H1 (cell line): ENCODE data around the gene SBNO1. TPM values are rescaled to one million over a fixed set of nuclear protein-coding genes. Genes with fewer than 3 reads are reported as not detected.

Source experiments
- CTCF ChIA-PET: fragments of 300-600 bp; sonication (Branson Sonifier 250); formaldehyde crosslinking; loops from one replicate; lab custom pipeline; 2021; ENCODE audit not compliant: partially characterized antibody; lab: Charles Lee
- POLR2A ChIA-PET: fragments of 300-600 bp; sonication (Branson Sonifier 250); formaldehyde crosslinking; loops from one replicate; lab custom pipeline; 2021; ENCODE audit warnings: inconsistent platforms; ENCODE audit not compliant: partially characterized antibody; lab: Charles Lee
- DNase-seq, 2 experiments: peaks; one replicate each; pipeline versions ENCODE4 v3.0.0 to v3.0.0-alpha.2; 2010 to 2022; ENCODE audit warnings: low spot score in 2 of 2, low read depth in 1 of 2, mixed read lengths in 1 of 2
- FAIRE-seq: peaks from 2 replicates; lab custom pipeline; 2011; peaks lifted over from hg19 to GRCh38; lab: Jason Lieb, UNC
- H2AFZ ChIP-seq: 2 replicates; pipeline ENCODE4 v1.8.1; 2012; ENCODE audit warnings: low read length, inconsistent platforms
- H2AK5ac ChIP-seq: 2 replicates; pipeline ENCODE4 v1.6.1; 2013; ENCODE audit warnings: low read depth, low read length
- H2BK120ac ChIP-seq: replicated peaks from 2 replicates; pipeline ENCODE3; 2013; ENCODE audit warnings: low read depth, low read length, inconsistent platforms
- H2BK12ac ChIP-seq: 2 replicates; pipeline ENCODE4 v1.6.1; 2013; ENCODE audit warnings: low read depth, low read length
- H2BK15ac ChIP-seq: 2 replicates; pipeline ENCODE4 v1.6.1; 2013; ENCODE audit warnings: low read length
- H2BK20ac ChIP-seq: 2 replicates; pipeline ENCODE4 v1.6.1; 2013; ENCODE audit warnings: low read length
- H2BK5ac ChIP-seq: 2 replicates; pipeline ENCODE4 v1.6.1; 2013; ENCODE audit warnings: low read depth, low read length
- H3K14ac ChIP-seq: 2 replicates; pipeline ENCODE4 v1.6.1; 2013; ENCODE audit warnings: inconsistent platforms; ENCODE audit not compliant: insufficient read length
- H3K18ac ChIP-seq: 2 replicates; pipeline ENCODE4 v1.6.1; 2013; ENCODE audit warnings: low read length; ENCODE audit errors: extremely low read depth
- H3K23ac ChIP-seq: 2 replicates; pipeline ENCODE4 v1.6.1; 2013; ENCODE audit warnings: inconsistent platforms; ENCODE audit not compliant: insufficient read length
- H3K23me2 ChIP-seq: 2 replicates; pipeline ENCODE4 v1.6.1; 2013; ENCODE audit warnings: low read depth, low read length
- H3K27ac ChIP-seq: 2 replicates; pipeline ENCODE4 v1.6.1; 2011; ENCODE audit warnings: low read depth, low read length, inconsistent platforms
- H3K27me3 ChIP-seq, 4 experiments: replicated peaks in 1 of 4; 1 replicate in 1 of 4; 2 replicates in 3 of 4; pipeline versions ENCODE4 v1.6.1 to v1.8.1; 2011 to 2013; ENCODE audit warnings: low read length in 3 of 4, mild to moderate bottlenecking in 3 of 4, inconsistent platforms in 2 of 4, mixed read lengths in 2 of 4, moderate library complexity in 1 of 4; ENCODE audit not compliant: control insufficient read depth in 3 of 4, insufficient read depth in 3 of 4; ENCODE audit errors: extremely low read depth in 1 of 4
- H3K36me3 ChIP-seq, 4 experiments: 2 replicates each; pipeline versions ENCODE4 v1.6.1 to v1.8.1; 2011 to 2013; ENCODE audit warnings: mild to moderate bottlenecking in 4 of 4, low read length in 3 of 4, moderate library complexity in 2 of 4, control low read depth in 1 of 4, inconsistent platforms in 1 of 4; ENCODE audit not compliant: insufficient read depth in 4 of 4, control insufficient read depth in 2 of 4
- H3K4ac ChIP-seq: replicated peaks from 2 replicates; pipeline ENCODE3; 2013; ENCODE audit warnings: low read length, low read depth, mixed read lengths, inconsistent platforms; ENCODE audit not compliant: insufficient read length
- H3K4me1 ChIP-seq, 4 experiments: replicated peaks in 1 of 4; 1 replicate in 1 of 4; 2 replicates in 3 of 4; pipeline versions ENCODE4 v1.6.1 to v1.8.1; 2011 to 2013; ENCODE audit warnings: low read length in 3 of 4, inconsistent platforms in 2 of 4, mixed read lengths in 1 of 4; ENCODE audit not compliant: insufficient read depth in 4 of 4, control insufficient read depth in 3 of 4
- H3K4me2 ChIP-seq, 2 experiments: 2 replicates each; pipeline versions ENCODE4 v1.6.1 to v1.8.1; 2011 to 2013; ENCODE audit warnings: low read depth in 2 of 2, low read length in 2 of 2, control low read depth in 1 of 2, inconsistent platforms in 1 of 2, mild to moderate bottlenecking in 1 of 2; ENCODE audit not compliant: insufficient read depth in 1 of 2
- H3K4me3 ChIP-seq, 4 experiments: fragments of 200-600, 300-600 bp in 1 of 4; sonication (generic), shearing (Covaris generic), sonication (Bioruptor Twin) in 1 of 4; 2 replicates each; pipeline versions ENCODE4 v1.5.1 to v1.8.1; 2011 to 2016; ENCODE audit warnings: low read length in 4 of 4, low read depth in 3 of 4, control low read depth in 2 of 4, inconsistent platforms in 2 of 4, mild to moderate bottlenecking in 2 of 4, mixed read lengths in 1 of 4, moderate library complexity in 1 of 4; ENCODE audit not compliant: insufficient read depth in 2 of 4; ENCODE audit errors: extremely low read depth in 1 of 4
- H3K56ac ChIP-seq: replicated peaks from 2 replicates; pipeline ENCODE3; 2013; ENCODE audit warnings: low read depth, mild to moderate bottlenecking, mixed read lengths, low read length, inconsistent platforms; ENCODE audit not compliant: insufficient read length
- H3K79me1 ChIP-seq: 2 replicates; pipeline ENCODE4 v1.6.1; 2013; ENCODE audit warnings: low read depth, low read length, control low read depth
- H3K79me2 ChIP-seq, 2 experiments: 2 replicates each; pipeline versions ENCODE4 v1.6.1 to v1.8.1; 2012 to 2013; ENCODE audit warnings: low read length in 2 of 2, mild to moderate bottlenecking in 2 of 2, inconsistent platforms in 1 of 2; ENCODE audit not compliant: insufficient read depth in 2 of 2, control insufficient read depth in 1 of 2
- H3K9ac ChIP-seq, 4 experiments: replicated peaks in 1 of 4; 1 replicate in 1 of 4; 2 replicates in 3 of 4; pipeline versions ENCODE4 v1.6.1 to v1.8.1; 2011 to 2013; ENCODE audit warnings: low read depth in 3 of 4, low read length in 3 of 4, control low read depth in 2 of 4, mild to moderate bottlenecking in 2 of 4, moderate library complexity in 2 of 4, inconsistent platforms in 1 of 4; ENCODE audit errors: extremely low read depth in 1 of 4
- H3K9me3 ChIP-seq, 2 experiments: 2 replicates each; pipeline versions ENCODE4 v1.6.1 to v1.8.1; 2012 to 2013; ENCODE audit warnings: mild to moderate bottlenecking in 2 of 2, moderate library complexity in 2 of 2, control low read depth in 1 of 2, inconsistent platforms in 1 of 2, low read depth in 1 of 2, low read length in 1 of 2, mixed read lengths in 1 of 2; ENCODE audit not compliant: insufficient read depth in 2 of 2
- H4K20me1 ChIP-seq, 2 experiments: replicated peaks in 1 of 2; 2 replicates each; pipeline versions ENCODE3 to v1.8.1; 2011 to 2013; ENCODE audit warnings: inconsistent platforms in 2 of 2, low read length in 2 of 2, mild to moderate bottlenecking in 1 of 2; ENCODE audit not compliant: insufficient read depth in 2 of 2, control insufficient read depth in 1 of 2
- H4K5ac ChIP-seq: 2 replicates; pipeline ENCODE4 v1.6.1; 2013; ENCODE audit warnings: low read length, low read depth, mixed read lengths, inconsistent platforms; ENCODE audit not compliant: insufficient read length
- H4K8ac ChIP-seq: 2 replicates; pipeline ENCODE4 v1.8.0; 2013; ENCODE audit warnings: mild to moderate bottlenecking, moderate library complexity, low read length, inconsistent platforms; ENCODE audit not compliant: insufficient read depth; ENCODE audit errors: extremely low read depth
- H4K91ac ChIP-seq: replicated peaks from 2 replicates; pipeline ENCODE3; 2013; ENCODE audit warnings: low read length, mixed read lengths, inconsistent platforms; ENCODE audit not compliant: insufficient read length
- ATF3 ChIP-seq: IDR thresholded peaks from 2 replicates; pipeline ENCODE4 v1.6.1; 2011; ENCODE audit warnings: low read depth, mild to moderate bottlenecking, low read length; ENCODE audit not compliant: insufficient read depth
- BACH1 ChIP-seq: IDR thresholded peaks from 2 replicates; pipeline ENCODE4 v1.6.1; 2012; ENCODE audit warnings: low read length, improper control_type of control experiment
- CBX8 ChIP-seq: fragments of 300-800, 300-1000 bp; sonication (generic); IDR thresholded peaks from 2 replicates; pipeline ENCODE4 v1.7.1; 2016; ENCODE audit warnings: low read depth, low read length, borderline replicate concordance
- EGR1 ChIP-seq: IDR thresholded peaks from 2 replicates; pipeline ENCODE4 v1.6.1; 2011; ENCODE audit warnings: low read depth, low read length, borderline replicate concordance
- FOSL1 ChIP-seq: IDR thresholded peaks from 2 replicates; pipeline ENCODE4 v1.6.1; 2011; ENCODE audit warnings: mild to moderate bottlenecking, low read depth, low read length, moderate library complexity; ENCODE audit not compliant: insufficient read depth
- JUND ChIP-seq: IDR thresholded peaks from 2 replicates; pipeline ENCODE4 v1.6.1; 2011; ENCODE audit warnings: mild to moderate bottlenecking, improper control_type of control experiment, low read length
- POLR2A ChIP-seq, 2 experiments: IDR thresholded peaks; 1 replicate in 1 of 2; 2 replicates in 1 of 2; pipeline ENCODE4 v1.6.1; 2011; ENCODE audit warnings: low read depth in 2 of 2, low read length in 2 of 2, mild to moderate bottlenecking in 2 of 2; ENCODE audit errors: control extremely low read depth in 1 of 2
- RXRA ChIP-seq: IDR thresholded peaks from 2 replicates; pipeline ENCODE4 v1.6.1; 2011; ENCODE audit warnings: low read depth, mild to moderate bottlenecking, low read length, moderate library complexity; ENCODE audit not compliant: insufficient read depth
- SAP30 ChIP-seq: fragments of 300-600 bp; sonication (generic); IDR thresholded peaks from 2 replicates; pipeline ENCODE4 v1.7.1; 2012; ENCODE audit warnings: low read length, moderate library complexity, mild to moderate bottlenecking, inconsistent platforms; ENCODE audit not compliant: insufficient read depth, insufficient replicate concordance
- WGBS, 2 experiments: shearing (Covaris generic) in 1 of 2; methylation state at CpG; one replicate each; pipeline versions ENCODE4 v1.1.6 to v1.1.7; 2013 to 2015; ENCODE audit warnings: low lambda C conversion rate in 2 of 2, mixed read lengths in 2 of 2, inconsistent platforms in 1 of 2, low coverage in 1 of 2, missing lambda C conversion rate in 1 of 2; ENCODE audit not compliant: insufficient replicate concordance in 2 of 2, insufficient coverage in 1 of 2, insufficient read length in 1 of 2; ENCODE audit errors: extremely low coverage in 1 of 2, missing lambda C conversion rate in 1 of 2; 5-methylcytosine and 5-hydroxymethylcytosine counted together
- polyA plus RNA-seq, 7 experiments: library from polyadenylated mRNA; depleted of rRNA in 3 of 7; stranded (reverse) in 5 of 7; unstranded in 2 of 7; fragments of >200 nt in 5 of 7; fragments of 200-250 nt in 2 of 7; gene quantifications; 1 replicate in 5 of 7; 2 replicates in 1 of 7; 4 replicates in 1 of 7; pipeline versions ENCODE4 v1.2.1 to v1.2.3, GENCODE V29; 2011 to 2013; ENCODE audit warnings: missing spikeins in 2 of 7, mixed read lengths in 2 of 7
- total RNA-seq: library from RNA; stranded (reverse); fragmentation: NEBNext Ultra II Directional; extraction: Animal tissue kit (Norgen Biotek cat#: 25700); gene quantifications from 2 replicates; pipeline ENCODE4 v1.2.1, GENCODE V29; 2021

SBNO1 gene
- total and polyA plus RNA-seq, 2 of the 8 experiments (the other 6 are each of a cell fraction or from before 2014, with no cell fraction given): 6.7 to 57.7 TPM

GRCh38 chr12:123356159-123356670 is 8.4 kb downstream of the SBNO1 start:
- CTCF ChIA-PET: interaction anchor here (0.7 to 1.5 kb wide), 3 partner anchors 9 to 227 kb away, joined by 3 to 4 read pairs (median 4); no protein-coding TSS in a partner anchor
- H4K5ac ChIP-seq: no peak overlapping the region
- no peak overlapping the region for H3K4ac ChIP-seq
- H2AFZ ChIP-seq: no peak overlapping the region
- no peak overlapping the region for H2AK5ac ChIP-seq
- FAIRE-seq: no peak
- H3K56ac ChIP-seq: no peak overlapping the region
- peaks cover 6 to 12% of the 10 kb centered on the region in 2 experiments for H4K20me1 ChIP-seq
- H3K79me2 ChIP-seq: peaks cover 49 to 99% of the 10 kb centered on the region in 2 experiments
- no peaks in the 10 kb centered on the region for H3K23me2 ChIP-seq
- H3K4me2 ChIP-seq: no peak overlapping the region
- H3K14ac ChIP-seq: no peak overlapping the region
- no peaks in the 10 kb centered on the region for H3K27me3 ChIP-seq
- H3K27ac ChIP-seq: no peak overlapping the region
- POLR2A ChIA-PET: interaction anchor here (0.5 to 2.3 kb wide), 7 partner anchors 8 to 139 kb away, joined by 3 to 8 read pairs (median 3); no protein-coding TSS in a partner anchor
- H2BK20ac ChIP-seq: no peak overlapping the region
- whole genome bisulfite sequencing, 2 experiments: 73% methylated on average over 7 of the region's 7 CpGs; no CpG with 5 or more reads in 1 of the 2 experiments
- no peak overlapping the region for H2BK12ac ChIP-seq
- no peak overlapping the region for H3K23ac ChIP-seq
- H3K9me3 ChIP-seq: no peaks in the 10 kb centered on the region
- no peak overlapping the region for H2BK120ac ChIP-seq
- H4K91ac ChIP-seq: no peak overlapping the region
- no peaks in the 10 kb centered on the region; a peak in 1 of 8 replicates for H3K36me3 ChIP-seq
- H3K79me1 ChIP-seq: peaks cover 8% of the 10 kb centered on the region; the same call in 1 of the 2 replicates
- no peak overlapping the region for H2BK5ac ChIP-seq
- no peak overlapping the region for H3K4me3 ChIP-seq
- DNase-seq: no peak
- no peaks in the 10 kb centered on the region; a peak in 1 of 7 replicates for H3K4me1 ChIP-seq
- no peak overlapping the region for H3K18ac ChIP-seq
- no peak overlapping the region for H4K8ac ChIP-seq
- H3K9ac ChIP-seq: no peak overlapping the region
- no peak overlapping the region for H2BK15ac ChIP-seq
- TF ChIP-seq FOSL1 (no peak), ATF3 (no peak), EGR1 (no peak), BACH1 (no peak), CBX8 (no peak), JUND (no peak), RXRA (no peak), SAP30 (no peak), POLR2A (IDR thresholded peaks at IDR 0.05; ENCODE audit: control extremely low read depth in 1 of 2, low read depth in 2 of 2, low read length in 2 of 2) (no peak)
